GM23338 (cell line): ENCODE data around the gene PLAC8L1. TPM values are rescaled to one million over a fixed set of nuclear protein-coding genes. Genes with fewer than 3 reads are reported as not detected.

ENCODE experiments used
- ATAC-seq: fragments of 200-7000 bp; cut with Tn5 transposase; 3 replicates; pipeline ENCODE4 v1.9.1; 2020
- DNase-seq: peaks from one replicate; pipeline ENCODE4 v3.0.0-alpha.2; 2015; ENCODE audit warnings: low spot score
- H2AFZ ChIP-seq: fragments of 200-600 bp; sonication (generic); 2 replicates; pipeline ENCODE4 v1.8.0; 2016; ENCODE audit warnings: antibody characterized with exemption, mild to moderate bottlenecking, moderate library complexity
- H3F3A ChIP-seq: fragments of 200-600 bp; sonication (generic); replicated peaks from 2 replicates; pipeline ENCODE4 v1.8.0; 2017; ENCODE audit warnings: antibody characterized with exemption, mixed run types, low read depth
- H3K27ac ChIP-seq: fragments of 200-600 bp; sonication (generic); 2 replicates; pipeline ENCODE4 v1.6.1; 2016; ENCODE audit warnings: low read depth
- H3K27me3 ChIP-seq: fragments of 200-600 bp; sonication (generic); 2 replicates; pipeline ENCODE4 v1.8.0; 2016; ENCODE audit warnings: mild to moderate bottlenecking, mixed run types, moderate library complexity; ENCODE audit not compliant: insufficient read depth
- H3K36me3 ChIP-seq: fragments of 200-600 bp; sonication (generic); 2 replicates; pipeline ENCODE4 v1.8.0; 2016; ENCODE audit warnings: mild to moderate bottlenecking; ENCODE audit not compliant: insufficient read depth
- H3K4me1 ChIP-seq: fragments of 200-600 bp; sonication (generic); 2 replicates; pipeline ENCODE4 v1.8.0; 2016; ENCODE audit warnings: mild to moderate bottlenecking, moderate library complexity; ENCODE audit not compliant: insufficient read depth
- H3K4me2 ChIP-seq: fragments of 200-600 bp; sonication (generic); 2 replicates; pipeline ENCODE4 v1.7.1; 2017; ENCODE audit warnings: mixed run types
- H3K4me3 ChIP-seq: fragments of 200-600 bp; sonication (generic); 2 replicates; pipeline ENCODE4 v1.6.1; 2016; ENCODE audit warnings: mixed run types
- H3K79me2 ChIP-seq: fragments of 200-600 bp; sonication (generic); replicated peaks from 2 replicates; pipeline ENCODE4 v1.8.0; 2017; ENCODE audit warnings: mild to moderate bottlenecking; ENCODE audit not compliant: insufficient read depth
- H3K9me2 ChIP-seq: fragments of 200-600 bp; sonication (generic); 2 replicates; pipeline ENCODE4 v1.8.0; 2017; ENCODE audit not compliant: insufficient read depth
- H4K20me1 ChIP-seq: fragments of 200-600 bp; sonication (generic); replicated peaks from 2 replicates; pipeline ENCODE4 v1.8.0; 2017; ENCODE audit warnings: mild to moderate bottlenecking; ENCODE audit not compliant: insufficient read depth
- H3K27ac Mint-ChIP-seq: 2 replicates; pipeline ENCODE4 v1.8.0; 2020; ENCODE audit warnings: inconsistent platforms, mild to moderate bottlenecking, moderate library complexity, mixed read lengths
- H3K27me3 Mint-ChIP-seq: 3 replicates; pipeline ENCODE4 v1.8.0; 2022; ENCODE audit warnings: low read depth, mild to moderate bottlenecking, moderate library complexity, mixed read lengths, inconsistent platforms; ENCODE audit not compliant: insufficient read depth, poor library complexity
- H3K36me3 Mint-ChIP-seq: 3 replicates; pipeline ENCODE4 v1.8.0; 2021; ENCODE audit warnings: low read depth, mild to moderate bottlenecking, inconsistent platforms, moderate library complexity, mixed read lengths
- H3K4me1 Mint-ChIP-seq: 3 replicates; pipeline ENCODE4 v1.8.0; 2020; ENCODE audit warnings: mild to moderate bottlenecking, inconsistent platforms, mixed read lengths
- H3K4me3 Mint-ChIP-seq: 3 replicates; pipeline ENCODE4 v1.8.0; 2021; ENCODE audit warnings: moderate library complexity, mild to moderate bottlenecking, inconsistent platforms, mixed read lengths
- H3K9me3 Mint-ChIP-seq: 3 replicates; pipeline ENCODE4 v1.8.0; 2020; ENCODE audit warnings: moderate library complexity, mild to moderate bottlenecking, inconsistent platforms, mixed read lengths
- ETS1 ChIP-seq: IDR thresholded peaks from 2 replicates; pipeline ENCODE4 v1.6.1; 2016; ENCODE audit warnings: antibody characterized with exemption
- EZH2 ChIP-seq: fragments of 200-600 bp; sonication (generic); IDR thresholded peaks from one replicate; pipeline ENCODE4 v1.8.0; 2017; ENCODE audit warnings: antibody characterized with exemption, mild to moderate bottlenecking, low read depth; ENCODE audit not compliant: unreplicated experiment
- STAT1 ChIP-seq: IDR thresholded peaks from one replicate; pipeline ENCODE4 v1.6.1; 2016; ENCODE audit warnings: antibody characterized with exemption; ENCODE audit not compliant: unreplicated experiment
- ZNF331 ChIP-seq: fragments of 250-450 bp; sonication (Bioruptor Pico); IDR thresholded peaks from 2 replicates; pipeline ENCODE4 v1.5.0; 2020; ENCODE audit warnings: low read depth, mild to moderate bottlenecking, moderate library complexity
- ZNF462 ChIP-seq: fragments of 250-450 bp; sonication (Bioruptor Pico); IDR thresholded peaks from 2 replicates; pipeline ENCODE4 v1.5.0; 2020; ENCODE audit warnings: mild to moderate bottlenecking, moderate library complexity
- polyA plus RNA-seq: library from polyadenylated mRNA; unstranded; fragments of >200 nt; fragmentation: Nextera tagmentation; extraction: Ambion mirVana; gene quantifications from 2 replicates; pipeline ENCODE4 v1.2.1, GENCODE V29; 2016
- total RNA-seq: library from RNA; depleted of rRNA; stranded (reverse); fragments of >200 nt; shearing (Covaris generic); gene quantifications from 2 replicates; pipeline ENCODE4 v1.2.3, GENCODE V29; 2014

Gene PLAC8L1
- total and polyA plus RNA-seq, 2 experiments from 2014 or later = 2.0 TPM; not detected in 1

DNA sequence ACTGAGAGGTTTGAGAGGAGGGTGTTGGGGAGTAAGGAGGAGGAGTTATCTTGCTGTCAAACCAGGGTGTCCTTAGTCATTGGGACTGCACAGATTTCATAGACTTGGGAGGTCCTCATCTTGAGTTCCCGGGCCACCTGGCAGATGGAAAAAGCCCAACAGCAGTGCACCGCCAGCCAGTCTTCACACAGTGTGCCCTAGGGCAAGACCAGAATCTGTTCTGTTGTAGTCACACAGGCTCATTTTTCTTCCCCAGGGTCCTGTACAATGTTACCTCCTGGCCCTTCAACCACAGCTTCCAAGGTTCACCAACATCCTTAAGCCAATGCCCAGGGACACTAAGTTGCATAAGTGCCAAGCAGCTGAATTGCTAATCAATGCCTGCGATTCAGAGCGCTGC is 21.0 kb downstream of the PLAC8L1 start:
- H3K27ac Mint-ChIP-seq = no peak overlapping the region
- no peak for ATAC-seq
- no peak for TF ChIP-seq ZNF462 (CRISPR knock-in tag)
- TF ChIP-seq STAT1 = no peak
- TF ChIP-seq ETS1 = no peak
- no peak for TF ChIP-seq EZH2
- no peak for TF ChIP-seq ZNF331 (CRISPR knock-in tag)

DNA sequence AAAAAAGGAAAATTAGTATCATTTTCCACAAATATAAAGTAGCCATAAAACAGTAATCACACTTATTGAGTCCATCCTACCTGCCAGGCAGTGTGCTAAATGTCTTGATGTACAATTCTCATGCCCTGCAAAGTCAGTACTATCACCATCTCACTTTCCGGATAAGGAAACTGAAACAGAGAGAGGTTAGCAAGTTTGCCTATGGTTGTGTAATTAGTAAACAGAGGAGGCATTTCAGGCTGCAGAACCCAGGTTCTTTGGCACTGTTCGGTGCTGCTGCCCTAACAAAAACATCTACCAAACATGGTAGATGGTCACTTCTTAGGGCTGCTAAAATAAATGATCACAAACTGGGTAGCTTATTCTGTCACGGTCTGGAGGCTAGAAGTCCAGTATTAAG is 22.6 kb downstream of the PLAC8L1 start:
- ATAC-seq (no peak), DNase-seq (no peak)
- H3K4me1 ChIP-seq = peaks cover 24% of the 10 kb centered on the region
- peaks cover 10% of the 10 kb centered on the region for H3K27me3 Mint-ChIP-seq
- H2AFZ ChIP-seq = no peak overlapping the region
- no peaks in the 10 kb centered on the region for H3K36me3 ChIP-seq
- no peak overlapping the region for H3K4me2 ChIP-seq
- peaks cover 5% of the 10 kb centered on the region; the same call in 1 of the 2 replicates for H3K9me2 ChIP-seq
- H3K4me3 ChIP-seq = no peak overlapping the region
- no peaks in the 10 kb centered on the region for H3F3A ChIP-seq
- H3K27me3 ChIP-seq = no peaks in the 10 kb centered on the region
- no peaks in the 10 kb centered on the region for H4K20me1 ChIP-seq
- no peaks in the 10 kb centered on the region for H3K79me2 ChIP-seq
- H3K27ac ChIP-seq = no peak overlapping the region
- H3K36me3 Mint-ChIP-seq = no peaks in the 10 kb centered on the region
- H3K27ac Mint-ChIP-seq = no peak overlapping the region
- H3K9me3 Mint-ChIP-seq = no peaks in the 10 kb centered on the region
- H3K4me1 Mint-ChIP-seq = peaks cover 22% of the 10 kb centered on the region
- no peak overlapping the region for H3K4me3 Mint-ChIP-seq
- no peak for TF ChIP-seq ZNF462 (CRISPR knock-in tag)

More for the DNA sequence above, 21.0 kb downstream of the PLAC8L1 start:
- peaks cover 5% of the 10 kb centered on the region; the same call in 1 of the 2 replicates for H3K9me2 ChIP-seq
- H3K9me3 Mint-ChIP-seq = no peaks in the 10 kb centered on the region
- H3K4me1 Mint-ChIP-seq = peaks cover 6% of the 10 kb centered on the region
- no peak for DNase-seq
- H3K4me2 ChIP-seq = no peak overlapping the region
- no peaks in the 10 kb centered on the region for H4K20me1 ChIP-seq
- no peaks in the 10 kb centered on the region for H3K79me2 ChIP-seq
- H3K4me3 ChIP-seq = no peak overlapping the region
- no peaks in the 10 kb centered on the region for H3F3A ChIP-seq
- H3K36me3 ChIP-seq = no peaks in the 10 kb centered on the region
- H3K27ac ChIP-seq = no peak overlapping the region
- H2AFZ ChIP-seq = no peak overlapping the region
- no peaks in the 10 kb centered on the region for H3K36me3 Mint-ChIP-seq
- H3K27me3 Mint-ChIP-seq = peaks cover 10% of the 10 kb centered on the region
- H3K27me3 ChIP-seq = no peaks in the 10 kb centered on the region
- H3K4me3 Mint-ChIP-seq = no peak overlapping the region
- peaks cover 8% of the 10 kb centered on the region for H3K4me1 ChIP-seq
